ENCODE results near the gene HNRNPDL. TPM values are rescaled to one million over a fixed set of nuclear protein-coding genes. Genes with fewer than 3 reads are reported as not detected.

The HNRNPDL gene
- total RNA-seq, 1 donor from 2014 or later: 185 TPM

DNA sequence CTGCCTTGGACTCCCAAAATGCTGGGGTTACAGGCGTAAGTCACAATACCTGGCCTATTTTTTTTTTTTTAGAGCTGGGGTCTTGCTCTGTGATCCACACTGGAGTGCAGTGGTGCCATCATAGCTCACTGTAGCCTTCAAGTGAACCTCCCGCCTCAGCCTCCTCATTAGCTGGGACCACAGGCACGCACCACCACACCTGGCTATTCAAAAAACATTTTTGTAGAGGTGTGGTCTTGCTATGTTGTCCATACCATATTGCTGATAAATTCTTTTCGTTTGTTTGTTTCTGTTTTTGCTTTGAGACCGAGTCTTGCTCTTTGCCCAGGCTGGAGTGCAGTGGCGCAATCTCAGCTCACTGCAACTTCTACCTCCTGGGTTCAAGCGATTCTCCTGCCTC lies 21.8 kb upstream of the HNRNPDL start:
- Histone ChIP-seq H3K36me3 (ENCODE audit: control insufficient read depth, insufficient read depth, low read length) (peaks cover 2% of the 10 kb centered on the region), H3K27me3 (ENCODE audit: control insufficient read depth, insufficient read depth, low read length) (no peaks in the 10 kb centered on the region), H3K4me3 (ENCODE audit: low read depth, low read length) (no peak overlapping the region)
- no peak for DNase-seq (ENCODE audit: low read depth)
- TF ChIP-seq, protein P1, sequence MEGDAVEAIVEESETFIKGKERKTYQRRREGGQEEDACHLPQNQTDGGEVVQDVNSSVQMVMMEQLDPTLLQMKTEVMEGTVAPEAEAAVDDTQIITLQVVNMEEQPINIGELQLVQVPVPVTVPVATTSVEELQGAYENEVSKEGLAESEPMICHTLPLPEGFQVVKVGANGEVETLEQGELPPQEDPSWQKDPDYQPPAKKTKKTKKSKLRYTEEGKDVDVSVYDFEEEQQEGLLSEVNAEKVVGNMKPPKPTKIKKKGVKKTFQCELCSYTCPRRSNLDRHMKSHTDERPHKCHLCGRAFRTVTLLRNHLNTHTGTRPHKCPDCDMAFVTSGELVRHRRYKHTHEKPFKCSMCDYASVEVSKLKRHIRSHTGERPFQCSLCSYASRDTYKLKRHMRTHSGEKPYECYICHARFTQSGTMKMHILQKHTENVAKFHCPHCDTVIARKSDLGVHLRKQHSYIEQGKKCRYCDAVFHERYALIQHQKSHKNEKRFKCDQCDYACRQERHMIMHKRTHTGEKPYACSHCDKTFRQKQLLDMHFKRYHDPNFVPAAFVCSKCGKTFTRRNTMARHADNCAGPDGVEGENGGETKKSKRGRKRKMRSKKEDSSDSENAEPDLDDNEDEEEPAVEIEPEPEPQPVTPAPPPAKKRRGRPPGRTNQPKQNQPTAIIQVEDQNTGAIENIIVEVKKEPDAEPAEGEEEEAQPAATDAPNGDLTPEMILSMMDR (IDR thresholded peaks at IDR 0.05; ENCODE audit: insufficient read depth, low read length, poor library complexity, severe bottlenecking): no peak

DNA sequence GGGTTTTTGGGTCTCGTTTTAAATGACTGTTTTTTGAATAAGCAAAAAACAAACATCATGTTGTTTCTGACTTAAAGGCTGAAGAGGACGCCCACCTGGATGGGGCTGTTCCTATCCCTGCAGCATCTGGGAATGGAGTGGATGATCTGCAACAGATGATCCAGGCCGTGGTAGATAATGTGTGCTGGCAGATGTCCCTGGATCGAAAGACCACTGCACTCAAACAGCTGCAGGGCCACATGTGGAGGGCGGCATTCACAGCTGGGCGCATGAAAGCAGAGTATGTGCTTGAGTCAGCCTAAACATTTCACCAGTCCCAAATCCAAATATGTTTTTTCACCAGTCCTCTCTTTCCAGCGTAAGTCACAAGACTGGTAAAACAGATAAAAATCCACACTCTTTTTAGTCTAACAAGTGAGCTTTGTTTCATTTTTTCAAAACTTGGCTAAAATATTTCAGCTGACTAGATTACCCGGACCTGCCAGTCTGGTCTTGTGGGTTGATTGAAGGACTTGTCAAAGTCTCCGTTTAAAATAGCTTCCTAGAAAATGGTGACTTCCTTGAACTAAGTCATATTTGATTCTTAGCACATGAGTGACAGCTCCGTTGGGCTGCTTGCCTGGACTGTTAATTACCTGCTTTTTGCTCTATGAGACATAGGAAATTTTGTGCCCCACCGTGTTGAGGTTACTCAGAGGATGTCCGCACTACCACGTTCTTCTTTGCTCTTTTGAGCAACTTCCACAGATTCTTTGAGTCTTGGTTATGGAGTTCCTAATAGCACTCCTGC lies 20.9 kb upstream of the HNRNPDL start:
- no peaks in the 10 kb centered on the region for H3K27me3 ChIP-seq (ENCODE audit: control insufficient read depth, insufficient read depth, low read length)
- peaks cover 2% of the 10 kb centered on the region for H3K36me3 ChIP-seq (ENCODE audit: control insufficient read depth, insufficient read depth, low read length)
- H3K4me3 ChIP-seq (ENCODE audit: low read depth, low read length): no peak overlapping the region
- TF ChIP-seq, protein P1 (IDR thresholded peaks at IDR 0.05; ENCODE audit: insufficient read depth, low read length, poor library complexity, severe bottlenecking): no peak
- no peak for DNase-seq (ENCODE audit: low read depth)

DNA sequence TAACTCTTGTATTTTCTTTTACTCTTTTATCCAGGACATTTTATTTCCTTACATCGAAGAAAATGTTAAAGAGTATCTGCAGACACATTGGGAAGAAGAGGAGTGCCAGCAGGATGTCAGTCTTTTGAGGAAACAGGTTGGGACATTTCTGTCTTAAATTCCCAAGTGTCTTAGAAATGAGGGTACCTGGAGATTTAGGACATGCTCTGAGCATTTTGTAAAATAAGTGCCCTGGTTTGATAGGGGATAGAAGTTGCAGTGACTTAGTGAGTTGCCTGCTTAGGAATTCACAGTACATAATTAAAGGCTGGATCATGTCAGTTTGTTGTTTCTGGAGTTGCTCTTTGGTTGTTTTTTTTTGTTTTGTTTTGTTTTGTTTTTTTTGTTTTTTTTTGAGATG lies 17.6 kb upstream of the HNRNPDL start:
- TF ChIP-seq, protein P1 (IDR thresholded peaks at IDR 0.05; ENCODE audit: insufficient read depth, low read length, poor library complexity, severe bottlenecking): no peak
- H3K36me3 ChIP-seq (ENCODE audit: control insufficient read depth, insufficient read depth, low read length): peaks cover 2% of the 10 kb centered on the region
- DNase-seq (ENCODE audit: low read depth): no peak
- no peak overlapping the region for H3K4me3 ChIP-seq (ENCODE audit: low read depth, low read length)
- no peaks in the 10 kb centered on the region for H3K27me3 ChIP-seq (ENCODE audit: control insufficient read depth, insufficient read depth, low read length)

DNA sequence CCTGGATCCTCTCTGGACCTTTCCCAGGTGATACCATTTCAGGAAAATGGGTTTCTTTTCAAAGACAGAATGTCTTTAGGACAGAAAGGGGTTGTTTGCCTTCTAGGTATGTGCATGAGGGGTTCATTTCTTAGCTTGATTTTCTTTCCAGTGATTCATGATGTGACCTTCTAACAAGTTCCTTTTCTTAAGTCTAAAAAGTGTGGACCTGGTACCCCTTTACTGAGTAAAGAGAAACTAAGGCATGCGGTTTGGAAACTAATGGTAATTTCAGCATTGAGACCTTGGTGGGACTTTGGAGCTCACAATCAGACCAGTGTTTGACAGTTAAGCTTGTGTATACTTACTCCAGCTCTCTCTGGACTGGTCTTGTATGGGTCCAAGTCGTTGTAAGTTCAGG lies 8.8 kb upstream of the HNRNPDL start:
- Histone ChIP-seq H3K36me3 (ENCODE audit: control insufficient read depth, insufficient read depth, low read length) (peaks cover 2% of the 10 kb centered on the region), H3K27me3 (ENCODE audit: control insufficient read depth, insufficient read depth, low read length) (no peaks in the 10 kb centered on the region), H3K4me3 (ENCODE audit: low read depth, low read length) (no peak overlapping the region)
- TF ChIP-seq, protein P1 (IDR thresholded peaks at IDR 0.05; ENCODE audit: insufficient read depth, low read length, poor library complexity, severe bottlenecking): no peak
- DNase-seq (ENCODE audit: low read depth): no peak

DNA sequence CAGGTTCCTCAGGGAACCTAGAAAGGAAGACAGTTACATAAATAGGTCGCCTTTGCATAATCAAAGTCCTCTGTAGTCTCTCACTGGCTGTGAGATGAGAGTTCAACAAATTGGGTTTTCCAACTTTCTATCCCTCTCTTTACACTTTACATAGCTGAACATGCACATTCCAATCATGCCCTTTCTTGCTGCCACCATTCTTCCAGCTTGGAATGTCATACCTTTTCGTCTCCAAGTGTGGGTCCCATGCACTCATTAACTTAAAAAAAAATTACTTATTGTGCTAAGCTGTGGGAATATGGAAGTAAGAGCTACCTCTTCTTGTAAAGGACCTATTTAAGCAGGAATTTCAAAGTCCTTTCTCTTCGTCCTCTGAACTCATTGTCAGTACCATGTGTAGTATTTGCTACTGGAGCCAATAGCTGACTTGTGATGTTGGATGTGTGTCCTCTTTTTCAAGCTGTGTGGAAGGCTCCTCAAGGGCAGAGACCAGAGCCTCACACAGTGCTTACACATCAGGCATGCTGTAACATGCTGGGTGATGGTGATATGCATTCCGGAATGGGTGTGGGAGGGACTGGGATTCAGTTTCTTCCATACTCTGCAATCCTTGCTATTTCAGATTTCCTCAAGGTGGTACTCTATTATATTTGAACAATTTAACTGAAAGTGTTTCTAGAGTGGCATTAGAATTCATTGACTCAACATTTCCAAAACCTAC lies 7.2 kb upstream of the HNRNPDL start:
- Histone ChIP-seq H3K27me3 (ENCODE audit: control insufficient read depth, insufficient read depth, low read length) (no peaks in the 10 kb centered on the region), H3K36me3 (ENCODE audit: control insufficient read depth, insufficient read depth, low read length) (peaks cover 2% of the 10 kb centered on the region), H3K4me3 (ENCODE audit: low read depth, low read length) (no peak overlapping the region)
- TF ChIP-seq, protein P1 (IDR thresholded peaks at IDR 0.05; ENCODE audit: insufficient read depth, low read length, poor library complexity, severe bottlenecking): no peak
- no peak for DNase-seq (ENCODE audit: low read depth)

Data from kidney epithelial cell (primary cell).